Right atrium auricular region (tissue), 2 donors: ENCODE data around the gene PIK3R1. TPM values are rescaled to one million over a fixed set of nuclear protein-coding genes. Genes with fewer than 3 reads are reported as not detected.
A peak's percentile ranks its signal among the peaks of the same experiment; 100 is the strongest.

Experiments used
- DNase-seq: peaks from one replicate; pipeline ENCODE4 v3.0.0-alpha.2; 2019; ENCODE audit warnings: low spot score
- H3K27ac ChIP-seq, 2 donors: fragments of 200-600 bp; sonication (generic); 1 replicate in 1 of 2; 2 replicates in 1 of 2; pipeline ENCODE4 v1.5.1; 2016 to 2019
- H3K27me3 ChIP-seq, 2 donors: fragments of 200-600 bp; sonication (generic); one replicate each; pipeline versions ENCODE4 v1.5.1 to v1.6.0; 2017 to 2019
- H3K36me3 ChIP-seq: fragments of 200-600 bp; sonication (generic); one replicate; pipeline ENCODE4 v1.5.1; 2016
- H3K4me1 ChIP-seq, 2 donors: fragments of 200-600 bp; sonication (generic); one replicate each; pipeline versions ENCODE4 v1.5.1 to v1.6.0; 2017 to 2019
- H3K4me3 ChIP-seq, 2 donors: fragments of 200-600 bp; sonication (generic); 1 replicate in 1 of 2; 2 replicates in 1 of 2; pipeline ENCODE4 v1.5.1; 2017 to 2019; ENCODE audit warnings: mild to moderate bottlenecking in 1 of 2, moderate library complexity in 1 of 2
- H3K9me3 ChIP-seq, 2 donors: fragments of 200-600 bp; sonication (generic); one replicate each; pipeline ENCODE4 v1.5.1; 2019
- total RNA-seq, 2 donors: library from RNA; depleted of rRNA; stranded (reverse); fragments of >200 nt; gene quantifications; one replicate each; pipeline ENCODE4 v1.1.0, GENCODE V29; 2016
- TF ChIP-seq, protein P1 (sequence below), 2 donors: fragments of 200-600 bp; sonication (generic); IDR thresholded peaks; one replicate each; pipeline ENCODE4 v1.5.1; 2019; ENCODE audit warnings: antibody characterized with exemption in 2 of 2

The PIK3R1 gene
- total RNA-seq, 2 donors from 2014 or later: 87.0 to 91.1 TPM

DNA sequence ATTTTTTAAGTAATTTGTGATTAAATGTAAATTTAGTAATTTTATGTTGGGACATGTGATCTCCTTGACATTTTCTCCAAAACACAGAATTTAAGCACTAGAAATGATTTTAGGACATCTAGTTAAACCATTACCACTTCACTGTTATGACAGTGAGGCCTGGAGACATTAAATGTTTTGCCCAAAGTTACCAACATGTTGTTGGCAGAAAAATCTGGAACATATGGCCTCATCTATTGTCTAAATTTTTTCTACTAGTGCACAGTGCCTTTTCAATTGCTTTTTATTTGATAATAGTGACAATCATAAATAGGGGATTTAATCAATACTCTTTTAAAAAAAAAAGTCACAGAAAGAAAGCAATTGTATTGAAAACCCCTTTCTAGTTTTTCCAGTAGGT, 45.6 kb downstream of the PIK3R1 start:
- H3K4me1 ChIP-seq: peaks cover 0 to 92% of the 10 kb centered on the region in 2 donors

DNA sequence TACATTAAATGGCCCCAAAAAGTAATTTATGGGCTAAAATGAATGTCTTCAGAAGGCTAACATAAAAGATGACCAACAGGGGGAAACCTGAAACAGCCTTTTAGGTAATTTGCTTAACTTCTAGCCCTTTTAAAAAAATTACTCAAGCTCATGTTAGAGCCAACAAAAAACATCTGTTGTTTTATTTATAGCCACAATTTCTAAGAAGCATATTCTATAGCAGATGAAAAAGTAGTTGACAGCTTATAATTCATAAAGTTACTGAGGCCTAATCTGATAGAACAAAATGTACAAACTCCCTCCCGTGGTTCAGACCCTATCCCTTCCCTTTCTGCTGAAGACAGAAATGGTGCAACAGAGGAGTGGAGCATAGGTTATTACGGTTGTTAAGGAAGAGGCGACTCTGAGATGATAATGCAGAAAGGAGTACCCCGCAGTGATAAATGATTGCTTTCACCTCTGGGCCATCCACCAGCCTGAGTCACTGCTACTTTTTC, 46.1 kb downstream of the PIK3R1 start:
- Histone ChIP-seq H3K9me3 (no peaks in the 10 kb centered on the region), H3K4me3 (no peak overlapping the region), H3K36me3 (no peaks in the 10 kb centered on the region), H3K27me3 (no peaks in the 10 kb centered on the region), H3K27ac (peak overlapping the region; percentile 58 to 81), H3K4me1 (peaks cover 0 to 93% of the 10 kb centered on the region in 2 donors)
- TF ChIP-seq, protein P1, sequence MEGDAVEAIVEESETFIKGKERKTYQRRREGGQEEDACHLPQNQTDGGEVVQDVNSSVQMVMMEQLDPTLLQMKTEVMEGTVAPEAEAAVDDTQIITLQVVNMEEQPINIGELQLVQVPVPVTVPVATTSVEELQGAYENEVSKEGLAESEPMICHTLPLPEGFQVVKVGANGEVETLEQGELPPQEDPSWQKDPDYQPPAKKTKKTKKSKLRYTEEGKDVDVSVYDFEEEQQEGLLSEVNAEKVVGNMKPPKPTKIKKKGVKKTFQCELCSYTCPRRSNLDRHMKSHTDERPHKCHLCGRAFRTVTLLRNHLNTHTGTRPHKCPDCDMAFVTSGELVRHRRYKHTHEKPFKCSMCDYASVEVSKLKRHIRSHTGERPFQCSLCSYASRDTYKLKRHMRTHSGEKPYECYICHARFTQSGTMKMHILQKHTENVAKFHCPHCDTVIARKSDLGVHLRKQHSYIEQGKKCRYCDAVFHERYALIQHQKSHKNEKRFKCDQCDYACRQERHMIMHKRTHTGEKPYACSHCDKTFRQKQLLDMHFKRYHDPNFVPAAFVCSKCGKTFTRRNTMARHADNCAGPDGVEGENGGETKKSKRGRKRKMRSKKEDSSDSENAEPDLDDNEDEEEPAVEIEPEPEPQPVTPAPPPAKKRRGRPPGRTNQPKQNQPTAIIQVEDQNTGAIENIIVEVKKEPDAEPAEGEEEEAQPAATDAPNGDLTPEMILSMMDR (IDR thresholded peaks at IDR 0.05): peak in 1 of 2 donors; percentile 43
- DNase-seq: no peak

More for the DNA sequence above, 45.6 kb downstream of the PIK3R1 start:
- H3K27ac ChIP-seq: peak overlapping the region; percentile 58 to 81
- H3K9me3 ChIP-seq: no peaks in the 10 kb centered on the region
- H3K4me3 ChIP-seq: no peak overlapping the region
- DNase-seq: no peak
- no peaks in the 10 kb centered on the region for H3K27me3 ChIP-seq
- TF ChIP-seq, protein P1 (IDR thresholded peaks at IDR 0.05): no peak
- no peaks in the 10 kb centered on the region for H3K36me3 ChIP-seq

DNA sequence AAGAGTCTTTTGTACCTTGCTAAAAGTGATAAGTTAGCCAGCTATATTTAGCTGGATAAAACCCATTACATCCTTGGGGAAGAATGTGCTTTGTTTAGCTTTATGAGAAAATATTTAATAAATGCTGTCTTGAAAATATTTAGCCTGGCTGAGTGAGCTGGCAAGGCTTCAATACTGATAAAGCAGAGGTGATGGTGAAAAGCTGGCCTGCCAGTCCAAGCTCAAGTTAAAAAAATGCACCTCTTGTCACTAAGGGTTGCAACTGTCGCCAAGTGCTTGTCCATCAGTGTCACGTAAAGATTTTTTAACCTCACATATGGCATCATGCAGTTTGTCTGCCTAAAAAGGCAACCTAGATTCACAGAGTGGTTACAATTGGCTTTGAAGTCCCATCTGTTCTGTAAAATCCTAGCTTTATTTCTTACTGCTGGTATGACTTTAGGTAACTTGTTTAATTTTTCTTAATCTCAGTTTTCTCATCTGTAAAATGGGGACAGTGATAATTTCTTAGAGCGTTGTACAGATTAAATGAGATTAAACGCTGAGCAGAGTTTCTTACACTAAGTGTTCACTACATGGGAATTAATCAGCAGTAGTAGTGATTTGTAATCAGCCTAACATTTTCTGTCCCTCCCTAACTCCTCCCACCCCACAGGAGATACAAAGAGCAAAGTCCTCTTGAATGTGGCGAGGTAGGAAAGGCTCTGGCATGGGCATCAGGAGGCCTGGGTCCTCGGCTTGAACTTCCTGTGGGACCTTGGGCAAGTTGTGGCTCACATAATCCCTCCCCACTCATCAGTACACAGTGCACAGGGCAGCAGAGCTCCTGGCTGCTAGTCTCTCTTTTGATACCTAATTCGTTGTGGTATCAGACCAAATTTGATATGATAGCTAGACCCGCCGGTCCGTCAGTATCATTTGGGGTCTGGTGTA, 48.7 kb downstream of the PIK3R1 start:
- no peaks in the 10 kb centered on the region for H3K36me3 ChIP-seq
- H3K4me3 ChIP-seq: no peak overlapping the region
- TF ChIP-seq, protein P1 (IDR thresholded peaks at IDR 0.05): no peak
- H3K27me3 ChIP-seq: no peaks in the 10 kb centered on the region
- peak overlapping the region; percentile 83 to 95 for H3K27ac ChIP-seq
- no peaks in the 10 kb centered on the region for H3K9me3 ChIP-seq
- no peak for DNase-seq
- peaks cover 0 to 93% of the 10 kb centered on the region in 2 donors for H3K4me1 ChIP-seq

DNA sequence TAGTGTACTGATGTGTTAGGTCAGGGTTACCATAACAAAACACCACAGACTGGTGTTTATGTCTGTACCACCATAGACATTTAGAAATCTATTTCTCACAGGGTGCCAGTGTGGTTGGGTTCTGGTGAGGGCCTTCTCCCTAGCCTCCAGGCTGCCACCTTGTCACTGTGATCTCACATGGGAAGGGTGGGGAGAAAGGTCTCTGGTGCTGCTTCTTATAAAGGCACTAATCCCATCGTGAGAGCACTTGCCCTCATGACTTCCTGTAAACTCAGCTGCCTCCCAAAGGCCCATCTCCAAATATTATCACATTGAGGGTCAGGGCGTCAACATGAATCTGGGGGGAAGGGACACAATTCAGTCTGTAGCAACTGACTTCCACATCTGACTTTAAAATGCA, 49.8 kb downstream of the PIK3R1 start:
- Histone ChIP-seq H3K4me3 (no peak overlapping the region), H3K27me3 (no peaks in the 10 kb centered on the region), H3K27ac (peak overlapping the region; percentile 83 to 95), H3K9me3 (no peaks in the 10 kb centered on the region), H3K36me3 (no peaks in the 10 kb centered on the region), H3K4me1 (peaks cover 0 to 93% of the 10 kb centered on the region in 2 donors)
- no peak for DNase-seq
- TF ChIP-seq, protein P1 (IDR thresholded peaks at IDR 0.05): no peak

DNA sequence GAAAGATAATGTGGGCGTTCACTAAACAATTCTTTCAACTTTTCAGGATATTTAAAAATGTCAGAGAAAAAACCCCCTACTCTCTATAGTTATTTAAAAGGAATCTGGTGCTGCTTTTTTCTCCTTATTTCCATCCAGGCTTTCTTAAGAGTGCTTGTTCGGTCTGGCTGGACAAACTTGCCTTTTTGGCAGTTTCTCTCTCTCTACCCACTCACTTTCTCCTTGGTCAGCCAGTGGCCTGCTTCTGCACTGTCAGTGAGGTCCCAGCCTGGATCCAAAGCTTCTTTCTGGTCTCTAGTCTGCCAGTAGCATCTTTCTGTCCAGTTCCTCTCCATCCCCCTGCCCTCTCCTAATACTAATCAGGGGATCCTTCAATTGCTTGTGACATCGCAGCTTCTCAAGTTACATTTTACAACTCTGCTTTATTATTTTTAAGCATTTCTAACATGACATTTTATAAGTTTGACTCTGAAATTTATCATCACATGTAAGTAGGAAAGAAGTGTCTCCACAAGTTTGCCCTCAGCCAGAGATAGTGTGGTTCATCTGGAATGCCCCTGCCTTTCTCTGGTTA, 50.4 kb downstream of the PIK3R1 start:
- no peak for DNase-seq
- no peak overlapping the region for H3K4me3 ChIP-seq
- TF ChIP-seq, protein P1 (IDR thresholded peaks at IDR 0.05): no peak
- H3K27me3 ChIP-seq: no peaks in the 10 kb centered on the region
- no peaks in the 10 kb centered on the region for H3K9me3 ChIP-seq
- H3K36me3 ChIP-seq: no peaks in the 10 kb centered on the region
- H3K4me1 ChIP-seq: peaks cover 0 to 90% of the 10 kb centered on the region in 2 donors
- H3K27ac ChIP-seq: peak overlapping the region; percentile 83 to 95
